ENCODE measurements around the gene ARHGEF9.

The ARHGEF9 gene

GRCh38 chrX:63635750-63636149, 149.3 kb downstream of the ARHGEF9 start:
- no peaks in the 10 kb centered on the region for H3K36me3 ChIP-seq (ENCODE audit: insufficient read depth, low read length)
- no peak overlapping the region for H3K4me3 ChIP-seq
- H3K9me3 ChIP-seq (ENCODE audit: low read depth, low read length), result no peaks in the 10 kb centered on the region
- TF ChIP-seq POLR2AphosphoS5 (IDR thresholded peaks at IDR 0.05; ENCODE audit: borderline replicate concordance, low read depth, low read length) (no peak), EZH2 (IDR thresholded peaks at IDR 0.05) (no peak), FOXP2 (optimal IDR thresholded peaks at IDR 0.05; ENCODE audit: control extremely low read depth, extremely low read length, insufficient read depth) (no peak)
- no peak for DNase-seq (ENCODE audit: low read depth, low spot score)
- no peak overlapping the region for H3K9ac ChIP-seq (ENCODE audit: insufficient read length)
- H3K27ac ChIP-seq, result no peak overlapping the region

GRCh38 chrX:63613531-63614028, 171.4 kb downstream of the ARHGEF9 start:
- Histone ChIP-seq H3K4me3 (no peak overlapping the region), H3K9ac (ENCODE audit: insufficient read length) (no peak overlapping the region), H3K27ac (no peak overlapping the region), H3K36me3 (ENCODE audit: insufficient read depth, low read length) (no peaks in the 10 kb centered on the region), H3K9me3 (ENCODE audit: low read depth, low read length) (no peaks in the 10 kb centered on the region)
- no peak for DNase-seq (ENCODE audit: low read depth, low spot score)
- TF ChIP-seq POLR2AphosphoS5 (IDR thresholded peaks at IDR 0.05; ENCODE audit: borderline replicate concordance, low read depth, low read length) (no peak), FOXP2 (optimal IDR thresholded peaks at IDR 0.05; ENCODE audit: control extremely low read depth, extremely low read length, insufficient read depth) (no peak), EZH2 (IDR thresholded peaks at IDR 0.05) (no peak)

GRCh38 chrX:63585936-63586335, 199.1 kb downstream of the ARHGEF9 start:
- TF ChIP-seq FOXP2 (optimal IDR thresholded peaks at IDR 0.05; ENCODE audit: control extremely low read depth, extremely low read length, insufficient read depth) (no peak), POLR2AphosphoS5 (IDR thresholded peaks at IDR 0.05; ENCODE audit: borderline replicate concordance, low read depth, low read length) (no peak), EZH2 (IDR thresholded peaks at IDR 0.05) (no peak)
- H3K36me3 ChIP-seq (ENCODE audit: insufficient read depth, low read length), result no peaks in the 10 kb centered on the region
- H3K27ac ChIP-seq, result no peak overlapping the region
- H3K9ac ChIP-seq (ENCODE audit: insufficient read length), result no peak overlapping the region
- no peaks in the 10 kb centered on the region for H3K9me3 ChIP-seq (ENCODE audit: low read depth, low read length)
- no peak overlapping the region for H3K4me3 ChIP-seq
- DNase-seq (ENCODE audit: low read depth, low spot score), result no peak

Measured in SK-N-MC (cell line).